Muscle of leg (tissue), 11 donors: ENCODE data around the gene GPC1. TPM values are rescaled to one million over a fixed set of nuclear protein-coding genes. Genes with fewer than 3 reads are reported as not detected.

Experiments used
- DNase-seq: peaks from one replicate; pipeline ENCODE4 v3.0.0; 2013
- H3K27ac ChIP-seq: one replicate; pipeline ENCODE4 v1.5.1; 2013; ENCODE audit warnings: mild to moderate bottlenecking, low read length, control low read depth
- H3K27me3 ChIP-seq: one replicate; pipeline ENCODE4 v1.6.1; 2013; ENCODE audit warnings: low read length; ENCODE audit not compliant: control insufficient read depth, insufficient read depth
- H3K36me3 ChIP-seq: one replicate; pipeline ENCODE4 v1.6.1; 2013; ENCODE audit warnings: low read length; ENCODE audit not compliant: control insufficient read depth, insufficient read depth
- H3K4me1 ChIP-seq: one replicate; pipeline ENCODE4 v1.6.1; 2013; ENCODE audit warnings: low read length; ENCODE audit not compliant: control insufficient read depth, insufficient read depth
- H3K4me3 ChIP-seq: one replicate; pipeline ENCODE4 v1.5.1; 2013; ENCODE audit warnings: low read length, control low read depth
- H3K9me3 ChIP-seq: replicated peaks from 2 replicates; pipeline ENCODE4 v1.6.1; 2013; ENCODE audit warnings: low read depth, low read length; ENCODE audit not compliant: control insufficient read depth
- WGBS: methylation state at CpG from one replicate; pipeline ENCODE4 v1.1.5; 2013; ENCODE audit warnings: missing lambda C conversion rate; ENCODE audit not compliant: insufficient coverage; 5-methylcytosine and 5-hydroxymethylcytosine counted together
- polyA plus RNA-seq, 8 donors: library from polyadenylated mRNA; unstranded; fragments of 120-200 nt; gene quantifications; one replicate each; pipeline versions ENCODE4 v1.2.1 to v1.2.3, GENCODE V29; 2013; ENCODE audit warnings: inconsistent platforms in 1 of 8, low replicate concordance in 1 of 8; ENCODE audit not compliant: insufficient read length in 8 of 8, insufficient read depth in 1 of 8
- total RNA-seq: library from RNA; stranded (reverse); fragments of 120-200 nt; gene quantifications from one replicate; pipeline ENCODE4 v1.2.4, GENCODE V29; 2013

The GPC1 gene
- total and polyA plus RNA-seq, 9 donors: 21.1 to 111 (median 97.7) TPM

DNA sequence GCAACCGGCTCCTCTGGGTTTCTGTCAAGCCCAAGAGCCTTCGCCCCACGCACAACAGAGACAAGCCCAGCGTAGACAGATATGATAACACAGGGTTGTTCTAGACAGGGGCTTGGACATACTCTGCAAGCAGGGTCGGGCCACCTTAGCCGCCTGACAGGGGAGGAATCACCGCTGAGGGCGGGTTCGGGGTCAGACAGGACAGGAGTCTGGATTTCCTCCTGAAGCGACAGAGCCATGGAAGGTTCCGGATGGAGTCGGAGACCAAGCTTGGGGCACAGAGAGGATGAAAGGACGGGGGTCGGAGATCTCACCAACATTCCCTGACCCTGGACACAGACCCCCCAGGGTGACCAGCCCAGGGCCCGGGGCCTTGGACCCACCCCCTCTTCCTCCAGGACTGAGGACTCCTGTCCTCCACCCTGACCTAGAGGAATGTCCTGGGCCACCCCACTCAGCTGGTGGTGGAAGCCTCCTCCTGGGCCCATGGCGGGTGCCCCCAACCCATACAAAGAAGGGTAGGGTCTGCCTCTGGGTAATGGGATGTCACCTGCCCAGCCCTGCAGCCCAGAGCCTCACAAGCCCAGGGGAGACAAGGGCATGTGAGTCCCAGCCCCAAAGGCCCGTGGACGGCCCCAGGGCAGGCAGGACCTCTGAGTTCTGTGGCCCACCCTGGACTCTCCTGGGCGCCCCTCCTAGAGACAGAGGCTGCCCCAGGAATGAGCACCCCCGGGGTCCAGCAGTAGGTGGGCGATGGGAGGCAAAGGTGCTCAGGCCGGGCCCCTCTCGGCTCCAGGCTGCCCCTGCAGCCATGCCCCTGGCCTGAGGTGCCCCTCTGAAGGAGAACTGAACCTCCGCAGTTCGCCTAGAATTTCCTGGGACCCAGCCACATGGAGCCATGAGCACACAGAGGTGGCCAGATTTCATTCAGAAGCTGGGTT is 44.1 kb upstream of the GPC1 start:
- no peak for DNase-seq
- WGBS: 84% methylated on average over 20 of the region's 25 CpGs
- H3K27me3 ChIP-seq: no peaks in the 10 kb centered on the region
- no peaks in the 10 kb centered on the region for H3K9me3 ChIP-seq
- no peak overlapping the region for H3K4me3 ChIP-seq
- H3K27ac ChIP-seq: no peak overlapping the region
- H3K4me1 ChIP-seq: peaks cover 56% of the 10 kb centered on the region
- H3K36me3 ChIP-seq: no peaks in the 10 kb centered on the region

DNA sequence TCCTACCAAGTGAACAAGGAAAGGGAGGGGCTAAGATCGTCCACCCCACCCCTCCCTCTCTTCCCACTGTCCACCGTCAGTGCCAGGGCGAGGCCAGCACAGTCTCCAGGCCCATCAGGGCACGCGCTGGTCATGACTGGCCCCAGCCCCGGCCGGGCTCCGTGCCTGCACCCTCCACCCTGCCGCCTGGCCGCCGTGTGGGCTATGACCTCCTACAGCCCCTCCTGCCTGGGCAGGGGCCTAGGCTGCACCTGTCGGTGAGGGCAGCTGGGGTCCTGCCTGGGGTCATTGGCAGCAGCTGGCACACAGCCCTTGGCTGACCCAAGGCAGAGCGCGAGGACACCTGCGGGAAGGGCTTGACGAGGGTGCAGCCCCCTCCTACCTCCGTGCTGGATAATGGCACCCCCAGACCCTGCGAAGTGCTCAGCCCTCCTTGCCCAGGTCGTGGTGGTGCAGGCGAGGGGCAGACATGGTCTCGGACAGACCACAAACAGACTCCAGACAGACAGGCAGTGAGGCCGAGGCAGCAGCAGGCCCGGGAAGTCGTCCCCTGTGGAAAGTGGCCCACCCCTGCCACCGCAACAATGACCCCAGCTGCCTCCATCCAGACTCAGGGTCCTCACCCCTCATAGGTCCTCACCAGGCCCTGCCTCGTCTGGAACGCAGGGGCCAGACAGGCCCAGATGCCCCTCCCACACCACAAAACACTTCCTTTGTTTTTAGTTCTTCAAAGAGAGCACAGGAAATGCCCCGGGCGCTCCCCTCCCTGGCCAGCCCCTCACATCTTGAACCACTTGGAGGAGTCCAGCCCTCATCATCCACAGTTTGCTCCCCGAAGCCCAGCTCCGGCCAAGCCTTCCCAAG is 43.1 kb upstream of the GPC1 start:
- DNase-seq: no peak
- peaks cover 51% of the 10 kb centered on the region for H3K4me1 ChIP-seq
- H3K9me3 ChIP-seq: no peaks in the 10 kb centered on the region
- WGBS: 60% methylated on average over 26 of the region's 31 CpGs
- no peak overlapping the region for H3K4me3 ChIP-seq
- no peaks in the 10 kb centered on the region for H3K36me3 ChIP-seq
- H3K27me3 ChIP-seq: no peaks in the 10 kb centered on the region
- no peak overlapping the region for H3K27ac ChIP-seq

DNA sequence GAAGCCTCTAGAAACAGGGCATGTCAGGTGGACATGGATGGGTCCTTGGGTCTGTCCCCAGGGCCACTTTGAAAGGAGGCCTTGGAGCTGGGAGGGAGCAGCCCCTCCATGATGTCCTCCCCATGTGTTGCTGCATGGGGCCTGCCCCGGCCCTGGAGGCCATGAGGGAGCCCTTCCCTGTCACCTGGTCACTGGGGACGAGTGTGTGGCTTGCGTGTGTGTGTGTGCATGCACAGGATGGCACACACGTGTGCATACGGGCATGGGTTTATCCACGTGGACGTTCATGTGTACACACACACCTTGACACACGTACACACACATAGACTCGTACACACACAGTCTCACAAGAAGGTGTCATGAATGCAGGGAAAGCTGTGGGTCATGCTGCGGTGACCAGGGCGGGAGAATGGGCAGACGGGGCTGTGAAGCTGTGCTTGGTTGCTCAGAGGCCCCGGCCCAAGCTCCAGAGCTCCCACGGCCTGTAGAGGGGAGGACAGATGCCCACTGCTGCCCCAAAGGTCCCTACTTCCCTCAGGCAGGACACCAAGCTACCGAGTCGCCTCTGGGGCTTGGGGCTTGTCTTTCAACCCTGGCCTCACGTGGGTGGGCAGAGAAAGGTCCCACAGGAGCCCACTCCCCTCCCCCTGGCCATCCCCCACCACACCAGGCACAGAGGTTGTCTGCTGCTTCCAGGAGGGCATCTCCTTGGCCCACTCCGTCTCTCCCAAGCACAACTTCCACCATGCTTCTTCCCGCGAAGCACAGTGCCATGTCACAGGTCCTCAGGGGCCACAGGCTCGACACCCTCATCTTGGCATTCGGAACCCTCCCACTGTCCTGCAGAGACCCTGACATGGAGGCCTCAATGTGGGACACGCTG is 42.3 kb upstream of the GPC1 start:
- WGBS: 86% methylated on average over 14 of the region's 23 CpGs
- H3K27ac ChIP-seq: no peak overlapping the region
- no peak for DNase-seq

DNA sequence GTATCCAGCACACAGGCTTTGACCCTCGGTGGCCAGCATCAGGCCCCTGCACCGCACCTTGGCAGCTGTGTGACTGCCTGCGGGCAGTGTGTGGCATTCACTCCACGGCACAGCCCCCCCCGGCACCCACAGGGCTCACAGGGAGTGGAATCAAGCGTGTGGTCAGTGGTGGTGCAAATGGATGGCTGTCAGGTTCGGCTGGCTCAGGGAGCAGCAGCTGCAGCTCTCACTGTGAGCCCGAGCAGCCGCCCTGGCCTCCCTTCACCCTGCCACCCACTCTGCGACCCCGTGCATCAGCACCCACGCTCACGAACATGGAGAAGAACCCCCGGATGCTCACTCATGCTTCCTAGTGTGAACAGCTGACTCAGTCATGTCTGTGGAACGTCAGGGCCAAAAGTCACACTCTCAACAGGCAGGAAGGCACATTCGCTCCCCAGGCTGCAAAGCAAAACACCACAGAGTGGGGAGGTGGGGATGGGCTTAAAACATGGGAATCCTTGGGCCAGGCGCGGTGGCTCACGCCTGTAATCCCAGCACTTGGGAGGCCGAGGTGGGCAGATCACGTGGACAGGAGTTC is 41.5 kb upstream of the GPC1 start:
- Histone ChIP-seq H3K4me1 (peaks cover 49% of the 10 kb centered on the region), H3K27me3 (no peaks in the 10 kb centered on the region), H3K36me3 (no peaks in the 10 kb centered on the region), H3K4me3 (no peak overlapping the region), H3K27ac (no peak overlapping the region), H3K9me3 (no peaks in the 10 kb centered on the region)
- 91% methylated on average over 16 of the region's 21 CpGs for WGBS
- DNase-seq: no peak

More for the DNA sequence above, 42.3 kb upstream of the GPC1 start:
- Histone ChIP-seq H3K27me3 (no peaks in the 10 kb centered on the region), H3K9me3 (no peaks in the 10 kb centered on the region), H3K36me3 (no peaks in the 10 kb centered on the region), H3K4me3 (no peak overlapping the region), H3K4me1 (peaks cover 50% of the 10 kb centered on the region)

DNA sequence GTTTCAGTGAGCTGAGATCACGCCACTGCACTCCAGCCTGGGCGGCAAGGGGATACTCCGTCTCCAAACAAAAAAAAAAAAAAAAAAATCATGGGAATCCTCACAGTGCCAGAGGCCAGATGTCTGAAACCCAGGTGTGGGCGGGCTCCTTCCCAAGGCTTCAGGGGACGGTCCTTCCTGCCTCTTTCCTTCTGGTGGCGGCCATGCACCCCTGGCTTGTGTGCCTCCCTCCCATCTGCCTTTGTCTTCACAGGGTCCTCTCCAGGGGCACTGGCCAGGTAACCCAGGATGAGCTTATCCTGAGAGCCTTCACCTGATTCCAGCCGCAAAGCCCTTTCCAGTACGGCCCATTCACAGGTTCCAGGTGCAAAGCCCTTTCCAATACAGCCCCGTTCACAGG is 40.9 kb upstream of the GPC1 start:
- Histone ChIP-seq H3K9me3 (no peaks in the 10 kb centered on the region), H3K4me3 (no peak overlapping the region), H3K4me1 (peaks cover 48% of the 10 kb centered on the region), H3K27me3 (no peaks in the 10 kb centered on the region), H3K36me3 (no peaks in the 10 kb centered on the region), H3K27ac (no peak overlapping the region)
- no peak for DNase-seq
- WGBS: 79% methylated on average over 5 of the region's 9 CpGs

DNA sequence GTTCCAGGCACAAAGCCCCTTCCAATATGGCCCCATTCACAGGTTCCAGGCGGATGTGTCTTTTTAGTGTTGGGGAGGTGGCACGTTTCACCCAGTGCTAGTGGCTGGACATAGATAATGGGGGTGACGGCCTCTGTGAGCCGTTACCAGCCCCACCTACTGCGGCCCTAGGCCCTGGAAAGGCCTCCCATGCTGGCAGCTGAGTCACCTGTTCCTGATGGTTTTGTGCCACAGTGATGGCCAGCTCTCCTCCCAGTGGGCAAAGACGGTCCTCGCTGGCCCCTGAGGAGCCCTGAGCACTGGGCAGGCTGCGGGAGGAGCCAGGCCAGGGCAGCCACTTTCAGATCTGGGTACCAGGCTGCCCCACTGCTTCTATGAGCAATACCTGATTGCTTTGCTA is 40.0 kb upstream of the GPC1 start:
- peaks cover 41% of the 10 kb centered on the region for H3K4me1 ChIP-seq

DNA sequence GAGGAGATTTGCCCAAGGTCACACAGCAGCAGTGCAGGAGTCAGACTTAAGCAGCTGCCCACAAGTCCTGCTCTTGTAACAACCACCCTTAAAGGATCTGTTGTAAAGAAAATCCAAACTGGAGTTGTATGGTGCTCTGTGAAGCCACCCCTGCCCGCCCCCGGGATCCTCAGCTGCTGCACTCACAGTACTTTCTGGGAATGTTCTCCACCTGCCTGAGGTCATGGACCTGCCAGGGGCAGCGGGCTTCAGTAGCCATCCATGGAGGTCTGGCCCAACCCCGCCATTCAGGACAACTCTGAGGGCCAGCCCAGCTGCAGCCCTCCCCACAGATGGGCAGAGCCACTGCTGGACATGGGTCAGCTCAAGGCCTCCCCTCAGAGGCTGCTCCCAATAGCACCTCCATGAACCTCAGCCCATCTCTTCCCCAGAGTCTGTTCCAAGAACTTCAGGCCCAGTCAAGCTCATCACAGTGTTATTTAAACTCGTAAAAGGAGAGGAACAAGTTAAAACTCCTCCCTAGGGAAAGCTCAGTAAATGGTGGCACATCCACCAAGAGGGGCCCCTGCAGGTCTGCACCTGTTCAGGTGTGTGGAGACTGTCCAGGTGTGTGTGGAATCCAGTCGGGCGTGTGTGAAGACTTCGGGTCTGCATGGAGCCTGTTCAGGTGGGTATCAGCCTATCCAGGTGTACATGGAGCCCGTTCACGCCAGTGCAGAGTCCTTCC is 39.4 kb upstream of the GPC1 start:
- no peak for DNase-seq
- 87% methylated on average over 10 of the region's 10 CpGs for WGBS

More for the DNA sequence above, 40.0 kb upstream of the GPC1 start:
- H3K9me3 ChIP-seq: no peaks in the 10 kb centered on the region
- H3K36me3 ChIP-seq: no peaks in the 10 kb centered on the region
- DNase-seq: no peak
- no peak overlapping the region for H3K27ac ChIP-seq
- WGBS: 89% methylated on average over 6 of the region's 8 CpGs
- no peaks in the 10 kb centered on the region for H3K27me3 ChIP-seq
- no peak overlapping the region for H3K4me3 ChIP-seq

DNA sequence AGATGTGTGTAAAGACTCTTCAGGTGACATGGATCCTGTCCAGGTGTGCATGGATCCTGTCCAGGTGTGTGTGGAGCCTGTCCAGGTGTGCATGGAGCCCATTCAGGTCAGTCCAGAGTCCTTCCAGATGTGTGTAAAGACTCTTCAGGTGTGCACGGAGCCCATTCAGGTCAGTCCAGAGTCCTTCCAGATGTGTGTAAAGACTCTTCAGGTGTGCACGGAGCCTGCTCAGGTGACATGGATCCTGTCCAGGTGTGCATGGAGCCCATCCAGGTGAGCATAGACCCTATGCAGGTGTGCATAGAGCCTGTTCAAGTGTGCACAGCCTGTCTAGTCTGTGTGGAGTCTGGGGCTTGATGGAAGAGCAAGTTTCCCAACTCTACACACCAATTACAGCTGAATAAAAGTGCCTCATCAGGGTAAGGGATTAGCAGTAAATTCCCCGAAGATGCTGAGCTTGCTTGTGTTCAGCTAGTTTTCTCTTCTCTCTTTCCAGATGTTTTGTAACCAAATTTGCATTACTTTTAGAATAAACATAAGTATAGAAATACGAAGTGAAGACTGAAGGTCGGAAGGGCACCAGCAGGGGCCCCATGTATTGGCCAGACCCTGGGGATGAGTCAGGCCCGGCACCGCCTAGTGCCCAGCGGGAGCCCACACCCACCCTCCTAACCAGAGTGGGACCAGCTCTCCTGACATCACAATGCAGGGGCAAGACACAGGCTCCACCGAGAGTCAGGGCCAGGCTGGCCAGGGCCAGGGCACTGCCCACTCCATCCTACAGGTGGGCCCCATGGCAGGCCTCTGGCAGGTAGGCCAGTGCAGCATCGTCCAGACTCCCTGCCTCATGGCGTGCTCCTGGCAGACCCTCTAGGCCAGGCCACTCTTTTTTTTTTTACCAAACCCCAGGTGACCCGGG is 38.6 kb upstream of the GPC1 start:
- Histone ChIP-seq H3K9me3 (no peaks in the 10 kb centered on the region), H3K4me3 (no peak overlapping the region), H3K36me3 (no peaks in the 10 kb centered on the region), H3K4me1 (peaks cover 30% of the 10 kb centered on the region), H3K27ac (no peak overlapping the region), H3K27me3 (no peaks in the 10 kb centered on the region)
- DNase-seq: no peak
- 77% methylated on average over 10 of the region's 12 CpGs for WGBS

More for the DNA sequence above, 39.4 kb upstream of the GPC1 start:
- Histone ChIP-seq H3K4me3 (no peak overlapping the region), H3K9me3 (no peaks in the 10 kb centered on the region), H3K27me3 (no peaks in the 10 kb centered on the region), H3K4me1 (peaks cover 39% of the 10 kb centered on the region), H3K36me3 (no peaks in the 10 kb centered on the region), H3K27ac (no peak overlapping the region)
